SU-DHL-6 (cell line): ENCODE data around the gene CLCA1.

Source experiments
- H2AFZ ChIP-seq: fragments of 200-600 bp; sonication (generic); 2 replicates; pipeline ENCODE4 v1.6.1; 2014; ENCODE audit warnings: low read depth, mild to moderate bottlenecking, moderate library complexity, mixed read lengths, antibody characterized with exemption, low read length; ENCODE audit not compliant: severe bottlenecking
- H3F3A ChIP-seq: fragments of 200-600 bp; shearing (Covaris generic); 2 replicates; pipeline ENCODE4 v1.6.0; 2016; ENCODE audit warnings: antibody characterized with exemption, mild to moderate bottlenecking; ENCODE audit not compliant: insufficient read depth
- H3K27ac ChIP-seq: fragments of 200-600 bp; sonication (generic); 2 replicates; pipeline ENCODE4 v1.5.1; 2016; ENCODE audit warnings: low read depth, mild to moderate bottlenecking, low read length, moderate library complexity, mixed read lengths
- H3K27me3 ChIP-seq: fragments of 200-600 bp; sonication (generic), shearing (Covaris generic); 2 replicates; pipeline ENCODE4 v1.6.0; 2014; ENCODE audit warnings: mild to moderate bottlenecking, low read length
- H3K36me3 ChIP-seq: fragments of 200-600 bp; sonication (generic); 2 replicates; pipeline ENCODE4 v1.6.1; 2014; ENCODE audit warnings: mild to moderate bottlenecking, low read length, mixed read lengths
- H3K4me2 ChIP-seq: fragments of 300-600, 200-600 bp; shearing (Covaris generic), sonication (generic); 2 replicates; pipeline ENCODE4 v1.6.0; 2014; ENCODE audit warnings: low read length, low read depth, mild to moderate bottlenecking; ENCODE audit not compliant: poor library complexity, severe bottlenecking
- H3K4me3 ChIP-seq: fragments of 200-600 bp; sonication (generic); 2 replicates; pipeline ENCODE4 v1.5.1; 2014; ENCODE audit warnings: antibody characterized with exemption, low read length, mild to moderate bottlenecking, mixed read lengths; ENCODE audit not compliant: insufficient read depth, poor library complexity, severe bottlenecking
- H3K79me2 ChIP-seq: fragments of 200-600 bp; sonication (generic); 2 replicates; pipeline ENCODE4 v1.6.1; 2014; ENCODE audit warnings: mild to moderate bottlenecking, low read length, moderate library complexity; ENCODE audit not compliant: insufficient read depth
- H3K9ac ChIP-seq: fragments of 200-600 bp; sonication (generic); 2 replicates; pipeline ENCODE4 v1.7.0; 2014; ENCODE audit warnings: mild to moderate bottlenecking, low read length
- H3K9me2 ChIP-seq: fragments of 200-600 bp; sonication (generic); replicated peaks from 2 replicates; pipeline ENCODE4 v1.6.1; 2014; ENCODE audit warnings: low read length; ENCODE audit not compliant: insufficient read depth
- H3K9me3 ChIP-seq: fragments of 200-600 bp; sonication (generic); 2 replicates; pipeline ENCODE4 v1.6.1; 2014; ENCODE audit warnings: low read length, mixed read lengths; ENCODE audit not compliant: insufficient read depth
- H4K20me1 ChIP-seq: fragments of 200-600 bp; sonication (generic); 2 replicates; pipeline ENCODE4 v1.6.1; 2014; ENCODE audit warnings: low read depth, mild to moderate bottlenecking, antibody characterized with exemption, low read length, moderate library complexity, mixed read lengths
- EZH2phosphoT487 ChIP-seq: fragments of 200-600 bp; sonication (generic), shearing (Covaris generic); conservative IDR thresholded peaks from 2 replicates; pipeline ENCODE4 v1.6.1; 2018; ENCODE audit warnings: mild to moderate bottlenecking, antibody characterized with exemption, low read length, moderate library complexity, mixed read lengths
- TF ChIP-seq, protein P1 (sequence below): fragments of 200-600 bp; sonication (generic); IDR thresholded peaks from one replicate; pipeline ENCODE4 v1.5.1; 2017; ENCODE audit warnings: antibody characterized with exemption, mild to moderate bottlenecking, low read length, moderate library complexity; ENCODE audit not compliant: insufficient read depth, poor library complexity, severe bottlenecking

Gene CLCA1

DNA sequence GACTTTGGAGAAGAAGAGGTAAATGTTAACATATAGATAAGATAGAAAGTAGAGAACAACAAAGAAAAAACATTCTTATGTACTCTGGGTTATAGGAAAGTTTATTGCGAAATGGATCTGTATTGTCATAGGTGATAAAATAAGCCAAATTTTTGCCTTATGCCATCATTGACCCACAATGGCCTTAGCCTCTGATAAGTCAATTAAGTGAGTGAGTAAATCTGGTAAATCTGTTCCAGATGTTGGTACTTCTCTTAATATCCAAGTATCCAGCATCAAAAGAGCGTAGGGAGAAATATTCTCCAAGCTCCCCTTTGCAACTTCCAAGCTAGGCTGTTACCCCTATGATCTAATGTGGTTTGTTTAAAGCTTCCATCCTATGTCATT, 39.8 kb downstream of the CLCA1 start:
- H3K4me2 ChIP-seq: no peak overlapping the region
- TF ChIP-seq, protein P1, sequence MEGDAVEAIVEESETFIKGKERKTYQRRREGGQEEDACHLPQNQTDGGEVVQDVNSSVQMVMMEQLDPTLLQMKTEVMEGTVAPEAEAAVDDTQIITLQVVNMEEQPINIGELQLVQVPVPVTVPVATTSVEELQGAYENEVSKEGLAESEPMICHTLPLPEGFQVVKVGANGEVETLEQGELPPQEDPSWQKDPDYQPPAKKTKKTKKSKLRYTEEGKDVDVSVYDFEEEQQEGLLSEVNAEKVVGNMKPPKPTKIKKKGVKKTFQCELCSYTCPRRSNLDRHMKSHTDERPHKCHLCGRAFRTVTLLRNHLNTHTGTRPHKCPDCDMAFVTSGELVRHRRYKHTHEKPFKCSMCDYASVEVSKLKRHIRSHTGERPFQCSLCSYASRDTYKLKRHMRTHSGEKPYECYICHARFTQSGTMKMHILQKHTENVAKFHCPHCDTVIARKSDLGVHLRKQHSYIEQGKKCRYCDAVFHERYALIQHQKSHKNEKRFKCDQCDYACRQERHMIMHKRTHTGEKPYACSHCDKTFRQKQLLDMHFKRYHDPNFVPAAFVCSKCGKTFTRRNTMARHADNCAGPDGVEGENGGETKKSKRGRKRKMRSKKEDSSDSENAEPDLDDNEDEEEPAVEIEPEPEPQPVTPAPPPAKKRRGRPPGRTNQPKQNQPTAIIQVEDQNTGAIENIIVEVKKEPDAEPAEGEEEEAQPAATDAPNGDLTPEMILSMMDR: no peak
- no peak overlapping the region for H3K4me3 ChIP-seq

GRCh38 chr1:86515597-86515996, 46.9 kb downstream of the CLCA1 start:
- H3K9me3 ChIP-seq: no peaks in the 10 kb centered on the region
- no peaks in the 10 kb centered on the region for H3K9me2 ChIP-seq
- no peak overlapping the region for H2AFZ ChIP-seq
- H3K4me3 ChIP-seq: no peak overlapping the region
- no peaks in the 10 kb centered on the region for H3K36me3 ChIP-seq
- no peak overlapping the region for H3K9ac ChIP-seq
- no peaks in the 10 kb centered on the region for H3K79me2 ChIP-seq
- H3K27ac ChIP-seq: no peak overlapping the region
- H3K27me3 ChIP-seq: no peaks in the 10 kb centered on the region
- no peaks in the 10 kb centered on the region for H3F3A ChIP-seq
- no peaks in the 10 kb centered on the region for H4K20me1 ChIP-seq
- H3K4me2 ChIP-seq: no peak overlapping the region
- no peak for TF ChIP-seq EZH2phosphoT487
- TF ChIP-seq, protein P1: no peak

More for the DNA sequence above, 39.8 kb downstream of the CLCA1 start:
- no peak overlapping the region for H3K27ac ChIP-seq
- no peaks in the 10 kb centered on the region for H3K9me2 ChIP-seq
- H2AFZ ChIP-seq: no peak overlapping the region
- H3F3A ChIP-seq: no peaks in the 10 kb centered on the region
- no peak overlapping the region for H3K9ac ChIP-seq
- no peaks in the 10 kb centered on the region for H4K20me1 ChIP-seq
- H3K79me2 ChIP-seq: no peaks in the 10 kb centered on the region
- H3K36me3 ChIP-seq: no peaks in the 10 kb centered on the region
- H3K9me3 ChIP-seq: no peaks in the 10 kb centered on the region
- no peaks in the 10 kb centered on the region for H3K27me3 ChIP-seq

DNA sequence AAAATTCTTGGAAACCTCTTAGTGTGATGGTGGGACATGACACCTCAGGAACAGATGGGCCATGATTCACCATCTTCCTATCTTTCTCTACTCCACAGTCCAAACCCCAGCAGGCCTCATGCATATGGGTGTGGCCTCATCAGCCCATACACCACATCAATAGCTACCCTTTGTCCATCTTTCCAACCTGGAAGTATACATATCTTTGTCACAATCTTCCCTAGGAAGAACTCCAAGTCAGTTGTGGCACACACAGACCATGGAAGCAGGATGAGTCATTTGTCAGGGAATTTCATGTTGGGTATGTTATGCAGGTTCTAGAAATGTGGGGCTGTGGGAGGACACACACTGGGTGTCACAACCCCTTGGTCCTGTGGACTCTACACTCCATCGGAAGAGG, 47.6 kb downstream of the CLCA1 start:
- no peaks in the 10 kb centered on the region for H3K9me2 ChIP-seq
- no peaks in the 10 kb centered on the region for H3F3A ChIP-seq
- TF ChIP-seq, protein P1: no peak
- no peak for TF ChIP-seq EZH2phosphoT487
- no peak overlapping the region for H2AFZ ChIP-seq
- no peaks in the 10 kb centered on the region for H3K9me3 ChIP-seq
- no peak overlapping the region for H3K9ac ChIP-seq
- H3K27ac ChIP-seq: no peak overlapping the region
- no peaks in the 10 kb centered on the region for H3K36me3 ChIP-seq
- no peaks in the 10 kb centered on the region for H4K20me1 ChIP-seq
- H3K4me2 ChIP-seq: no peak overlapping the region
- no peaks in the 10 kb centered on the region for H3K27me3 ChIP-seq
- H3K4me3 ChIP-seq: no peak overlapping the region
- H3K79me2 ChIP-seq: no peaks in the 10 kb centered on the region

DNA sequence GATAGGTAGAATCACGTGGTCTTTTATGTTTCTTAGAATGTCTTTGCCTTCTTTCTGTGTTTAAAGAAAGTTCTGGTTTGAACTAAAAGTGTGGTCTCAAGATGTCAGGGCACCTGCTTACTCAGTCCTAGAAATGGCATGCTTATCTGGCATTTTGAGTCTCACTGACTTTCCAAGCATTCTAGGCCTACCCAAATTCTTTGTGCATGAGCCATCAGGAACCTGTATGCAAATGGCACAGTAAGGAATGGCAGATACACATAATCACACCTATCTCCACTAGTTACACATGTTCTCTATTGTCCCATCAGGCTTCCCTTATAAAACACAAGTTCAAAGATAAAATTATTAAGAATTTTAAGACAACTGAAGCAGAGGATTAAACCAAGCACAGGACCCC, 48.6 kb downstream of the CLCA1 start:
- Histone ChIP-seq H3K9me2 (no peaks in the 10 kb centered on the region), H3K79me2 (no peaks in the 10 kb centered on the region), H3K27me3 (no peaks in the 10 kb centered on the region), H3F3A (no peaks in the 10 kb centered on the region), H2AFZ (no peak overlapping the region), H3K9me3 (no peaks in the 10 kb centered on the region), H4K20me1 (no peaks in the 10 kb centered on the region), H3K36me3 (no peaks in the 10 kb centered on the region), H3K4me3 (no peak overlapping the region), H3K4me2 (no peak overlapping the region), H3K9ac (no peak overlapping the region), H3K27ac (no peak overlapping the region)
- TF ChIP-seq, protein P1: no peak
- no peak for TF ChIP-seq EZH2phosphoT487
